Right atrium auricular region (tissue), 2 donors: ENCODE measurements around the gene KHDC1. TPM values are rescaled to one million over a fixed set of nuclear protein-coding genes. Genes with fewer than 3 reads are reported as not detected.
"Not testable (repeated sequence)": the region's sequence is repeated elsewhere in the genome, so short reads cannot be mapped to it uniquely, and the experiment has no call there.

Source experiments
- DNase-seq: peaks from one replicate; pipeline ENCODE4 v3.0.0-alpha.2; 2019; ENCODE audit warnings: low spot score
- H3K27ac ChIP-seq, 2 donors: fragments of 200-600 bp; sonication (generic); 1 replicate in 1 of 2; 2 replicates in 1 of 2; pipeline ENCODE4 v1.5.1; 2016 to 2019
- H3K27me3 ChIP-seq, 2 donors: fragments of 200-600 bp; sonication (generic); one replicate each; pipeline versions ENCODE4 v1.5.1 to v1.6.0; 2017 to 2019
- H3K36me3 ChIP-seq: fragments of 200-600 bp; sonication (generic); one replicate; pipeline ENCODE4 v1.5.1; 2016
- H3K4me1 ChIP-seq, 2 donors: fragments of 200-600 bp; sonication (generic); one replicate each; pipeline versions ENCODE4 v1.5.1 to v1.6.0; 2017 to 2019
- H3K4me3 ChIP-seq, 2 donors: fragments of 200-600 bp; sonication (generic); 1 replicate in 1 of 2; 2 replicates in 1 of 2; pipeline ENCODE4 v1.5.1; 2017 to 2019; ENCODE audit warnings: mild to moderate bottlenecking in 1 of 2, moderate library complexity in 1 of 2
- H3K9me3 ChIP-seq, 2 donors: fragments of 200-600 bp; sonication (generic); one replicate each; pipeline ENCODE4 v1.5.1; 2019
- CTCF ChIP-seq, 2 donors: fragments of 200-600 bp; sonication (generic); IDR thresholded peaks; one replicate each; pipeline ENCODE4 v1.5.1; 2019; ENCODE audit warnings: antibody characterized with exemption in 2 of 2
- total RNA-seq, 2 donors: library from RNA; depleted of rRNA; stranded (reverse); fragments of >200 nt; gene quantifications; one replicate each; pipeline ENCODE4 v1.1.0, GENCODE V29; 2016

KHDC1 gene
- total RNA-seq, 2 donors from 2014 or later, result 1.8 to 4.8 TPM

DNA sequence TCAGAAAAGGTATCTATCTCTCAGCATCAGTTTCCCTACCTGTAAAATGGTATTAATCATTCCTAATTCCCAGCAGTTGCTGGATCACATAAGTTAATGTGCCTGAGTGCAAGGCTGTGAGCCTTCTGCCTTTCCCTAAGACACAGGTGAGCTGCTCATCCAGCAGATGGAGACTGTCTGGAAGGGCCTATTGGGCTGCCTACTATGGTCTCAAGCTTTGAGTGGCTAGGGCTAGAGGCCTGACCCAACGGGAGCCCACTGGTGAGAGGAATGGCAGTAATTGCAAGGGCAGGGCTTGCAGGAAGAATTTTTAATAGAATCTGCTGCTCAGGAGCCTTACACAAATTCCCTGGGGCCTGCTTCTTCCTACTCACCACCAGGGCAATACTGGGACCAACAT is 4.3 kb downstream of the KHDC1 start:
- no peaks in the 10 kb centered on the region for H3K27me3 ChIP-seq
- no peak overlapping the region for H3K4me3 ChIP-seq
- H3K4me1 ChIP-seq, result peaks cover 0 to 5% of the 10 kb centered on the region in 2 donors
- no peaks in the 10 kb centered on the region for H3K9me3 ChIP-seq
- no peak for DNase-seq
- no peak overlapping the region for H3K27ac ChIP-seq
- no peaks in the 10 kb centered on the region for H3K36me3 ChIP-seq
- no peak for TF ChIP-seq CTCF (IDR thresholded peaks at IDR 0.05)

DNA sequence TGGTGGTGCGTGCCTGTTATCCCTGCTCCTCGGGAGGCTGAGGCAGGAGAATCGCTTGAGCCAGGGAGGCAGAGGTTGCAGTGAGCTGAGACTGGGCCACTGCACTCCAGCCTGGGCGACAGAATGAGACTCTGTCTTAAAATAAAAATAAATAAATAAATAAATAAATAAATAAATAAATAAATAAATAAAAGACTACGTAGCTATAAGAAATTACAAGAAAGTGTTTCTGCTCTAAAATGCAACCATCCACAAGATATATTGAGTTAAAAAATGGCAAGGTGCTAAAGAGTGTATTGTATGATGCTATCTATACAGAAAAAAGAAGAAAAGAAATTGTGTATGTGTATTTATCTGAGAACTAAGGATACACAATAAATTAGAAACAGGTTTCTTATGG is 8.7 kb downstream of the KHDC1 start:
- H3K9me3 ChIP-seq, H3K4me3 ChIP-seq, DNase-seq, H3K36me3 ChIP-seq, H3K4me1 ChIP-seq, H3K27ac ChIP-seq, H3K27me3 ChIP-seq: not testable (repeated sequence)

DNA sequence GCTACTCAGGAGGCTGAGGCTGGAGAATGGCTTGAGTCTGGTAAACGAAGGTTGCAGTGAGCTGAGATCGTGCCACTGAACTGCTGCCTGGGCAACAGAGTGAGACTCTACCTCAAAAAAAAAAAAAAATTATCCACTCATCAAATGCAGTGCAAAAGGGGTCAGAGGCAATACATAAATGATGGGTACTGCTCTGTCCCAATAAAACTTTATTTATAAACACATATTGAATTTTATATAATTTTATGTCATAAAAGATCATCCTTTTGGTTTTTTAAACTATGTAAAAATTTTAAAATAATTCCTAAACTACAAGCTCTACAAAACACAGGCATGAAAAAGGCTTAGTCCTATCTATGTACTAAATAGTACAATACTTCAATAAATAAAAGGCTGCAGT is 10.3 kb downstream of the KHDC1 start:
- Histone ChIP-seq H3K4me3 (no peak overlapping the region), H3K27ac (no peak overlapping the region), H3K36me3 (no peaks in the 10 kb centered on the region), H3K9me3 (no peaks in the 10 kb centered on the region), H3K27me3 (no peaks in the 10 kb centered on the region), H3K4me1 (no peaks in the 10 kb centered on the region)
- TF ChIP-seq CTCF (IDR thresholded peaks at IDR 0.05), result no peak
- no peak for DNase-seq

GRCh38 chr6:73250016-73250415 is 13.0 kb downstream of the KHDC1 start:
- H3K9me3 ChIP-seq, result no peaks in the 10 kb centered on the region
- no peaks in the 10 kb centered on the region for H3K27me3 ChIP-seq
- no peaks in the 10 kb centered on the region for H3K4me1 ChIP-seq
- DNase-seq, result no peak
- H3K36me3 ChIP-seq, result no peaks in the 10 kb centered on the region
- no peak for TF ChIP-seq CTCF (IDR thresholded peaks at IDR 0.05)
- no peak overlapping the region for H3K4me3 ChIP-seq
- H3K27ac ChIP-seq, result no peak overlapping the region

DNA sequence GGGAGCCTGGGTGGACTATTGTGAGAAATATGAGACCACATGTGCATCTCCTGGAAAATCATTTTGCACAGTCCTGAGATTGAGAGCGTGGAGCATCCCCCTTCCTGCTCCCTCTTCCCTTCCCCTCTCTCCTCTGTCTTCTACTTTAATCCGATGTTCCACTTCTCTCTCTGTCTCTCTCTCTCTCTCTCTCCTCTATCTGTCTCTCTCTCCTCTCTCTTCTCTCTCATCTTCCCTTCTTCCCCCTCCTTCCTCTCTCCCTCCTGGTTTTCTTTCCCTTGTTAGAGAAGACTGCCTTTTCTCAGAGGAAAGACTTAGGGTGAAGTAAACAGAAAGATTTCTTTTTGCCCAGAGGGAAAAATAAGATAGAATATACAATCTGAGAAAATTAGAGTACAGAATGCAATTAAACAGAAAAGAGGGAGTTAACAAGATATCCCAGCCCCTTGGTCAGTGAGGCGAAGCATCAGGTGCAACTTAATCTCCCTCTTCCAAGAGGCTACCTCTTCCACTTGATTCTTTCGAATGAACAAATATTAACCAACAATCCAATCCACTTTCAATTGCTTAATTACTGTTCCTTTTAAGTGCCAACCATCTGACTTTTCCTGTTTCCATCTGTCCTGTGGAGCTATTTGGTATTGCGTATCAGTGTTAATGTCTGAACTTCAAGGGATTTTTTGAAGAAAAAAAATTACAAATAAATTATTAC is 14.6 kb downstream of the KHDC1 start:
- Histone ChIP-seq H3K36me3 (no peaks in the 10 kb centered on the region), H3K27ac (no peak overlapping the region), H3K27me3 (no peaks in the 10 kb centered on the region), H3K4me1 (no peaks in the 10 kb centered on the region), H3K4me3 (no peak overlapping the region), H3K9me3 (no peaks in the 10 kb centered on the region)
- no peak for TF ChIP-seq CTCF (IDR thresholded peaks at IDR 0.05)
- DNase-seq, result no peak

DNA sequence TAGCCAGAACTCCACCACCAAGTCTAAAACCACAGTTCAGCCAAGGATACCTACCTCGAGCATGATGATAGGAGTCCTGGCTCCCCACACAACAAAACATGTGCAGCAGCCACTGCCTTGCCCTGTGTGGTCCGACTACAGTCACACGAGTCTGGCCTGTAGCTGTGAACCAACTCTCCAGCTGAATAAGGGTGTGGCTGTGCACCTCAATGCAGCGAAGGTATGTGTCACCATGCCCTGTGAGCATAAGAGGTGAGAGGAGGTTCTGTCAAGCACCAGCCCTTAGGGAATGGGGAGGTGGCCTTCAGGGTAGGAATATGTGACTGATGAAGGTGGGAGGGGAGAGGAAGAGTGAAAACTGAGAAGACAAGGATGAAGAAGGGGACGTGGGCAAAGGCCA is 21.0 kb downstream of the KHDC1 start:
- DNase-seq, result no peak
- H3K4me1 ChIP-seq, result no peaks in the 10 kb centered on the region
- no peak for TF ChIP-seq CTCF (IDR thresholded peaks at IDR 0.05)
- no peak overlapping the region for H3K27ac ChIP-seq
- no peaks in the 10 kb centered on the region for H3K9me3 ChIP-seq
- H3K27me3 ChIP-seq, result no peaks in the 10 kb centered on the region
- H3K36me3 ChIP-seq, result no peaks in the 10 kb centered on the region
- no peak overlapping the region for H3K4me3 ChIP-seq
